ENCODE measurements around the gene LPO.

Gene LPO

GRCh38 chr17:58277107-58277801 is 38.9 kb downstream of the LPO start:
- no peak for DNase-seq (ENCODE audit: extremely low read depth in 1 of 2, low read depth in 1 of 2)

- no peak for DNase-seq (ENCODE audit: extremely low read depth in 1 of 2, low read depth in 1 of 2)
These were observed 39.6 kb downstream of the LPO start for GRCh38 chr17:58277802-58278595.

- no peak for DNase-seq (ENCODE audit: extremely low read depth in 1 of 2, low read depth in 1 of 2)
These were observed 40.3 kb downstream of the LPO start for GRCh38 chr17:58278661-58279015.

GRCh38 chr17:58279016-58279711 is 40.8 kb downstream of the LPO start:
- no peak for DNase-seq (ENCODE audit: extremely low read depth in 1 of 2, low read depth in 1 of 2)

GRCh38 chr17:58279736-58280479 is 41.5 kb downstream of the LPO start:
- no peak for DNase-seq (ENCODE audit: extremely low read depth in 1 of 2, low read depth in 1 of 2)

- no peak for DNase-seq (ENCODE audit: extremely low read depth in 1 of 2, low read depth in 1 of 2)
These were observed 42.3 kb downstream of the LPO start, which contains the start of gene MPO for GRCh38 chr17:58280480-58281217. Gene MPO, minus strand, starts transcription at chr17:58280935. Its CDS starts 177 bp downstream, at chr17:58280758.

- no peak for DNase-seq (ENCODE audit: extremely low read depth in 1 of 2, low read depth in 1 of 2)
These were observed 43.2 kb downstream of the LPO start for GRCh38 chr17:58281511-58282011.

- DNase-seq (ENCODE audit: extremely low read depth in 1 of 2, low read depth in 1 of 2): no peak
These were observed 44.1 kb downstream of the LPO start for GRCh38 chr17:58282442-58282841.

- DNase-seq (ENCODE audit: extremely low read depth in 1 of 2, low read depth in 1 of 2): no peak
These were observed 45.6 kb downstream of the LPO start for GRCh38 chr17:58283674-58284612.

GRCh38 chr17:58284613-58285421 is 46.4 kb downstream of the LPO start:
- no peak for DNase-seq (ENCODE audit: extremely low read depth in 1 of 2, low read depth in 1 of 2)

GRCh38 chr17:58285422-58285810 is 47.0 kb downstream of the LPO start:
- DNase-seq (ENCODE audit: extremely low read depth in 1 of 2, low read depth in 1 of 2): no peak

GRCh38 chr17:58289869-58290268 is 51.5 kb downstream of the LPO start:
- DNase-seq (ENCODE audit: extremely low read depth in 1 of 2, low read depth in 1 of 2): no peak

GRCh38 chr17:58291246-58291645 is 52.9 kb downstream of the LPO start:
- DNase-seq (ENCODE audit: extremely low read depth in 1 of 2, low read depth in 1 of 2): no peak

GRCh38 chr17:58294034-58294433 is 55.6 kb downstream of the LPO start:
- no peak for DNase-seq (ENCODE audit: extremely low read depth in 1 of 2, low read depth in 1 of 2)

GRCh38 chr17:58300336-58300735 is 62.0 kb downstream of the LPO start:
- DNase-seq (ENCODE audit: extremely low read depth in 1 of 2, low read depth in 1 of 2): no peak

GRCh38 chr17:58301504-58302150 is 63.2 kb downstream of the LPO start:
- DNase-seq (ENCODE audit: extremely low read depth in 1 of 2, low read depth in 1 of 2): no peak

GRCh38 chr17:58302171-58302918 is 64.0 kb downstream of the LPO start:
- no peak for DNase-seq (ENCODE audit: extremely low read depth in 1 of 2, low read depth in 1 of 2)

Measured in activated CD8-positive, alpha-beta memory T cell treated with anti-CD3 and anti-CD28 coated beads for 1 hour (primary cell).